IMR-90 (cell line): ENCODE results near the gene ADGRV1. TPM values are rescaled to one million over a fixed set of nuclear protein-coding genes. Genes with fewer than 3 reads are reported as not detected.

ENCODE experiments used
- ATAC-seq: fragments of 200-7000 bp; cut with Tn5 transposase; 2 replicates; pipeline ENCODE4 v1.9.1; 2020; ENCODE audit warnings: low read depth, mild to moderate bottlenecking, moderate library complexity
- BruUV-seq: library from RNA; stranded (reverse); fragments of 400-500 nt; replicated peaks from 2 replicates; lab custom pipeline; 2021; lab: Mats Ljungman, UMichigan
- CTCF ChIA-PET: fragments of 300-600 bp; formaldehyde crosslinking; extraction: SDS; loops from one replicate; lab custom pipeline; 2021; ENCODE audit warnings: antibody characterized with exemption; lab: Yijun Ruan, JAX
- POLR2A ChIA-PET: fragments of 300-600 bp; sonication (Branson Sonifier 250); formaldehyde crosslinking; loops from one replicate; lab custom pipeline; 2022; ENCODE audit warnings: antibody characterized with exemption; ENCODE audit not compliant: unreplicated experiment; lab: Charles Lee
- DNase-seq: peaks from one replicate; pipeline ENCODE4 v3.0.0; 2013
- H2AFZ ChIP-seq: replicated peaks from 2 replicates; pipeline ENCODE3; 2013; ENCODE audit warnings: low read length, mild to moderate bottlenecking; ENCODE audit not compliant: poor library complexity
- H2AK5ac ChIP-seq: 2 replicates; pipeline ENCODE4 v1.6.1; 2013; ENCODE audit warnings: low read depth, low read length, inconsistent platforms
- H2AK9ac ChIP-seq: replicated peaks from 2 replicates; pipeline ENCODE3; 2013; ENCODE audit warnings: mild to moderate bottlenecking, low read depth, low read length, moderate library complexity; ENCODE audit not compliant: poor library complexity
- H2BK120ac ChIP-seq: 2 replicates; pipeline ENCODE4 v1.6.1; 2013; ENCODE audit warnings: low read depth, low read length, inconsistent platforms
- H2BK15ac ChIP-seq: 3 replicates; pipeline ENCODE4 v1.6.1; 2013; ENCODE audit warnings: low read depth, low read length, inconsistent platforms
- H2BK20ac ChIP-seq: 2 replicates; pipeline ENCODE4 v1.6.1; 2013; ENCODE audit warnings: low read depth, mild to moderate bottlenecking, inconsistent platforms, low read length, moderate library complexity
- H2BK5ac ChIP-seq: 2 replicates; pipeline ENCODE4 v1.6.1; 2013; ENCODE audit warnings: mild to moderate bottlenecking, low read depth, low read length, inconsistent platforms; ENCODE audit not compliant: poor library complexity, severe bottlenecking
- H3K14ac ChIP-seq: replicated peaks from 2 replicates; pipeline ENCODE4 v1.6.1; 2013; ENCODE audit warnings: low read depth, low read length, inconsistent platforms
- H3K18ac ChIP-seq: 2 replicates; pipeline ENCODE4 v1.6.1; 2013; ENCODE audit warnings: low read depth, low read length, control low read depth
- H3K23ac ChIP-seq: 2 replicates; pipeline ENCODE4 v1.6.1; 2013; ENCODE audit warnings: low read depth, low read length, inconsistent platforms
- H3K27ac ChIP-seq: 2 replicates; pipeline ENCODE4 v1.5.1; 2013; ENCODE audit warnings: mild to moderate bottlenecking, control low read depth, low read length; ENCODE audit not compliant: insufficient read depth
- H3K27me3 ChIP-seq: 2 replicates; pipeline ENCODE4 v1.6.1; 2013; ENCODE audit warnings: low read length; ENCODE audit not compliant: control insufficient read depth, insufficient read depth
- H3K36me3 ChIP-seq: 2 replicates; pipeline ENCODE4 v1.6.1; 2013; ENCODE audit warnings: low read length, mixed read lengths; ENCODE audit not compliant: control insufficient read depth, insufficient read depth
- H3K4ac ChIP-seq: 2 replicates; pipeline ENCODE4 v1.6.1; 2013; ENCODE audit warnings: low read depth, low read length, inconsistent platforms
- H3K4me1 ChIP-seq: 2 replicates; pipeline ENCODE4 v1.6.1; 2013; ENCODE audit warnings: low read length, mixed read lengths; ENCODE audit not compliant: control insufficient read depth, insufficient read depth
- H3K4me2 ChIP-seq: 2 replicates; pipeline ENCODE4 v1.6.1; 2013; ENCODE audit warnings: low read depth, mild to moderate bottlenecking, control low read depth, low read length, moderate library complexity
- H3K4me3 ChIP-seq: 2 replicates; pipeline ENCODE4 v1.5.1; 2013; ENCODE audit warnings: low read depth, mild to moderate bottlenecking, control low read depth, low read length, moderate library complexity; ENCODE audit not compliant: insufficient read depth
- H3K56ac ChIP-seq: 2 replicates; pipeline ENCODE4 v1.6.1; 2013; ENCODE audit warnings: low read length, inconsistent platforms; ENCODE audit not compliant: insufficient read depth; ENCODE audit errors: extremely low read depth
- H3K79me1 ChIP-seq, 2 experiments: 2 replicates each; pipeline ENCODE4 v1.6.1; 2013; ENCODE audit warnings: low read length in 2 of 2, inconsistent platforms in 1 of 2, low read depth in 1 of 2
- H3K9ac ChIP-seq: 2 replicates; pipeline ENCODE4 v1.6.1; 2013; ENCODE audit warnings: low read depth, low read length, control low read depth
- H3K9me1 ChIP-seq: 2 replicates; pipeline ENCODE4 v1.6.1; 2013; ENCODE audit warnings: low read length, inconsistent platforms; ENCODE audit not compliant: insufficient read depth
- H3K9me3 ChIP-seq: 2 replicates; pipeline ENCODE4 v1.6.1; 2013; ENCODE audit warnings: low read length; ENCODE audit not compliant: control insufficient read depth, insufficient read depth
- H4K20me1 ChIP-seq: 2 replicates; pipeline ENCODE4 v1.6.1; 2013; ENCODE audit warnings: low read length, inconsistent platforms; ENCODE audit not compliant: insufficient read depth
- H4K5ac ChIP-seq: 2 replicates; pipeline ENCODE4 v1.6.1; 2013; ENCODE audit warnings: mild to moderate bottlenecking, low read depth, low read length, control low read depth
- H4K8ac ChIP-seq, 2 experiments: 2 replicates each; pipeline ENCODE4 v1.6.1; 2013; ENCODE audit warnings: low read depth in 2 of 2, low read length in 2 of 2, control low read depth in 1 of 2, inconsistent platforms in 1 of 2
- H4K91ac ChIP-seq: 2 replicates; pipeline ENCODE4 v1.6.1; 2013; ENCODE audit warnings: low read depth, low read length, inconsistent platforms; ENCODE audit not compliant: insufficient read depth
- CHD1 ChIP-seq: IDR thresholded peaks from 2 replicates; pipeline ENCODE4 v1.6.1; 2012; ENCODE audit warnings: low read depth, low read length, improper control_type of control experiment
- MAFK ChIP-seq: IDR thresholded peaks from 2 replicates; pipeline ENCODE4 v1.6.1; 2012; ENCODE audit warnings: low read depth, low read length, improper control_type of control experiment
- MAZ ChIP-seq: IDR thresholded peaks from 2 replicates; pipeline ENCODE4 v1.6.1; 2012; ENCODE audit warnings: low read depth, mild to moderate bottlenecking, low read length, improper control_type of control experiment, moderate library complexity, borderline replicate concordance
- MXI1 ChIP-seq: IDR thresholded peaks from 2 replicates; pipeline ENCODE4 v1.6.1; 2012; ENCODE audit warnings: low read depth, mild to moderate bottlenecking, low read length, moderate library complexity, borderline replicate concordance
- RFX5 ChIP-seq: IDR thresholded peaks from 2 replicates; pipeline ENCODE4 v1.8.0; 2012; ENCODE audit warnings: low read depth, mild to moderate bottlenecking, low read length, moderate library complexity
- SMC3 ChIP-seq: fragments of 150-350 bp; IDR thresholded peaks from 2 replicates; pipeline ENCODE4 v1.6.1; 2016; ENCODE audit warnings: low read depth, mild to moderate bottlenecking, antibody characterized with exemption, low read length, moderate library complexity
- WGBS, 2 experiments: methylation state at CpG; one replicate each; pipeline versions ENCODE4 v1.1.5 to v1.1.7; 2013; ENCODE audit warnings: missing lambda C conversion rate in 2 of 2; ENCODE audit not compliant: insufficient read length in 1 of 2; ENCODE audit errors: extremely low coverage in 2 of 2; 5-methylcytosine and 5-hydroxymethylcytosine counted together
- dilution Hi-C: fragments of 300-500 bp; cut with HindIII; formaldehyde crosslinking; loops from one replicate; pipeline ENCODE4 v1.14.3; 2018; ENCODE audit warnings: low sequenced_read_pairs; ENCODE audit not compliant: unreplicated experiment
- in situ Hi-C: fragments of 300-500 bp; cut with MboI; formaldehyde crosslinking; loops from 3 replicates; pipeline ENCODE4 v1.14.3; 2019; ENCODE audit warnings: low sequenced_read_pairs, inconsistent platforms, mixed read lengths
- intact Hi-C: fragments of 100-400 bp; cut with micrococcal nuclease; formaldehyde crosslinking; loops from 2 replicates; pipeline ENCODE4 v1.10.0; 2022
- polyA plus RNA-seq, 3 experiments: library from polyadenylated mRNA; depleted of rRNA; stranded (reverse); fragments of >200 nt; gene quantifications; 2 replicates each; pipeline ENCODE4 v1.2.3, GENCODE V29; 2012; ENCODE audit warnings: low replicate concordance in 1 of 3
- total RNA-seq: library from RNA; depleted of rRNA; stranded (reverse); fragments of >200 nt; gene quantifications from 2 replicates; pipeline ENCODE4 v1.2.3, GENCODE V29; 2012
- TF ChIP-seq, protein P1 (sequence below): fragments of 150-350 bp; IDR thresholded peaks from 2 replicates; pipeline ENCODE4 v1.6.1; 2016; ENCODE audit warnings: low read depth, mild to moderate bottlenecking, low read length, moderate library complexity, borderline replicate concordance

The ADGRV1 gene
- total and polyA plus RNA-seq, 2 of the 4 experiments (the other 2 are of a cell fraction), result under 0.01 TPM; not detected in 1

DNA sequence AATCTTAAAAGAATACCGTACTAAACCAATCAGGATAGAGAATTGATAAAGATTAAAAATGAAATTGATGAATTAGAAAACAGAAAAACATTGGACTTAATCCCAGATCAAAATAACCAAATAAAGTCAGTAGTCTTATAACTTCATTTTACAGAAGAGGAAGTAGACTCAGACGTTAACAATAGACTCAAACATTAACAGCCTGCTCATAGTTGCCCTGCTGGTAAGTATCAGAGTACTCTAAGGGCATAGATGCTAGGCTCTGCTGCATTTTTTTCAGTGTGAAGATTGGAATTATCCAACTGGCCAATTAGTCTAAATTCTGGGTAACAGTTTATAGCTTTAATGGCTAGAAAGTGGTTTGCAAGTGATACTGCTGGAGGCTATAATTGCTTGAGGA is 42.9 kb downstream of the ADGRV1 start:
- Histone ChIP-seq H3K4ac (no peak overlapping the region), H4K8ac (no peak overlapping the region), H3K9me1 (no peaks in the 10 kb centered on the region), H3K36me3 (no peaks in the 10 kb centered on the region), H4K5ac (no peak overlapping the region), H3K18ac (no peak overlapping the region), H3K27me3 (no peaks in the 10 kb centered on the region), H3K4me1 (no peaks in the 10 kb centered on the region), H2AFZ (no peak overlapping the region), H2AK9ac (no peak overlapping the region), H2BK120ac (no peak overlapping the region), H3K4me2 (no peak overlapping the region), H2BK15ac (no peak overlapping the region), H3K9me3 (no peaks in the 10 kb centered on the region), H3K23ac (no peak overlapping the region), H4K91ac (no peak overlapping the region), H3K79me1 (no peaks in the 10 kb centered on the region), H3K14ac (no peak overlapping the region), H3K9ac (no peak overlapping the region), H2BK20ac (no peak overlapping the region), H2AK5ac (no peak overlapping the region), H3K56ac (no peak overlapping the region), H2BK5ac (no peak overlapping the region), H3K4me3 (no peak overlapping the region), H4K20me1 (no peaks in the 10 kb centered on the region), H3K27ac (no peak overlapping the region)
- DNase-seq (no peak), ATAC-seq (no peak)
- TF ChIP-seq MAZ (no peak), CHD1 (no peak), RFX5 (no peak), MXI1 (no peak), MAFK (no peak), SMC3 (no peak)
- TF ChIP-seq, protein P1, sequence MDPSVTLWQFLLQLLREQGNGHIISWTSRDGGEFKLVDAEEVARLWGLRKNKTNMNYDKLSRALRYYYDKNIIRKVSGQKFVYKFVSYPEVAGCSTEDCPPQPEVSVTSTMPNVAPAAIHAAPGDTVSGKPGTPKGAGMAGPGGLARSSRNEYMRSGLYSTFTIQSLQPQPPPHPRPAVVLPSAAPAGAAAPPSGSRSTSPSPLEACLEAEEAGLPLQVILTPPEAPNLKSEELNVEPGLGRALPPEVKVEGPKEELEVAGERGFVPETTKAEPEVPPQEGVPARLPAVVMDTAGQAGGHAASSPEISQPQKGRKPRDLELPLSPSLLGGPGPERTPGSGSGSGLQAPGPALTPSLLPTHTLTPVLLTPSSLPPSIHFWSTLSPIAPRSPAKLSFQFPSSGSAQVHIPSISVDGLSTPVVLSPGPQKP, result no peak
- intact Hi-C loops, result no loop called here
- dilution Hi-C loops, result no loop called here
- in situ Hi-C loops, result no loop called here
- no TSS peak for BruUV-seq
- POLR2A ChIA-PET, result no interaction called here
- CTCF ChIA-PET, result no interaction called here
- WGBS, 2 experiments, result no CpG with 5 or more reads among the region's 2 CpGs
